GM13976 (cell line): ENCODE data around the gene F13A1.
"Not testable (repeated sequence)": the region's sequence is repeated elsewhere in the genome, so short reads cannot be mapped to it uniquely, and the experiment has no call there.

Experiments
- DNase-seq: peaks from one replicate; pipeline ENCODE4 v3.0.0; 2012; ENCODE audit warnings: low spot score
- CTCF ChIP-seq: IDR thresholded peaks from 2 replicates; pipeline ENCODE4 v1.5.1; 2012; ENCODE audit warnings: borderline replicate concordance, mild to moderate bottlenecking; ENCODE audit not compliant: insufficient read depth; ENCODE audit errors: extremely low read depth, missing control alignments, control extremely low read depth
- in situ Hi-C: fragments of 300-500 bp; cut with MboI; formaldehyde crosslinking; loops from one replicate; pipeline ENCODE4 v1.12.0; 2022; ENCODE audit warnings: low sequenced_read_pairs, mixed read lengths, inconsistent platforms; ENCODE audit not compliant: unreplicated experiment

The F13A1 gene

GRCh38 chr6:6314596-6314995, 5.9 kb downstream of the F13A1 start:
- no peak for TF ChIP-seq CTCF
- in situ Hi-C loops: no loop called here
- no peak for DNase-seq

- no peak for DNase-seq
- no peak for TF ChIP-seq CTCF
- in situ Hi-C loops: no loop called here
Measured at GRCh38 chr6:6312901-6313441, 7.5 kb downstream of the F13A1 start.

- DNase-seq: no peak
- no peak for TF ChIP-seq CTCF
- in situ Hi-C loops: no loop called here
Measured at GRCh38 chr6:6305575-6305974, 14.9 kb downstream of the F13A1 start.

- DNase-seq, in situ Hi-C loops: not testable (repeated sequence)
Measured at GRCh38 chr6:6300383-6300782, 20.1 kb downstream of the F13A1 start.

GRCh38 chr6:6293317-6293716, 27.1 kb downstream of the F13A1 start:
- in situ Hi-C loops: no loop called here
- DNase-seq: no peak
- no peak for TF ChIP-seq CTCF

GRCh38 chr6:6287415-6287814, 33.0 kb downstream of the F13A1 start:
- DNase-seq: no peak
- TF ChIP-seq CTCF: no peak
- in situ Hi-C loops: no loop called here

- TF ChIP-seq CTCF: no peak
- in situ Hi-C loops: no loop called here
- no peak for DNase-seq
Measured at GRCh38 chr6:6285679-6286078, 34.8 kb downstream of the F13A1 start.
